HCT116 (cell line): ENCODE results near the gene IDUA. TPM values are rescaled to one million over a fixed set of nuclear protein-coding genes. Genes with fewer than 3 reads are reported as not detected.

Source experiments
- ATAC-seq: fragments of 200-7000 bp; cut with Tn5 transposase; 2 replicates; pipeline ENCODE4 v1.9.1; 2020; ENCODE audit warnings: mild to moderate bottlenecking, moderate library complexity
- BruUV-seq: library from RNA; stranded (reverse); fragments of 400-500 nt; replicated peaks from 2 replicates; lab custom pipeline; 2021; lab: Mats Ljungman, UMichigan
- CTCF ChIA-PET: fragments of 300-600 bp; sonication (Branson Sonifier 250); formaldehyde crosslinking; loops from one replicate; lab custom pipeline; 2021; ENCODE audit warnings: antibody characterized with exemption; lab: Charles Lee
- POLR2A ChIA-PET: fragments of 300-600, 350-600 bp; sonication (Branson Sonifier 250); formaldehyde crosslinking; loops from one replicate; lab custom pipeline; 2021; ENCODE audit warnings: antibody characterized with exemption; lab: Charles Lee
- RAD21 ChIA-PET, 2 experiments: fragments of 300-600 bp; sonication (Branson Sonifier 250); formaldehyde crosslinking; loops; one replicate each; lab custom pipeline; 2023; ENCODE audit warnings: low total read pairs in 2 of 2; ENCODE audit not compliant: uncharacterized antibody in 2 of 2, unreplicated experiment in 2 of 2, low non-redundant PET in 1 of 2; lab: Charles Lee
- DNase-seq: peaks from one replicate; pipeline ENCODE4 v3.0.0-alpha.2; 2010; ENCODE audit warnings: low read depth, low spot score
- H2AFZ ChIP-seq: fragments of 200-600 bp; shearing (Covaris generic), sonication (generic); 2 replicates; pipeline ENCODE4 v1.6.1; 2017; ENCODE audit warnings: low read depth, mixed run types, mixed read lengths, antibody characterized with exemption, low read length; ENCODE audit not compliant: poor library complexity, severe bottlenecking
- H3K27ac ChIP-seq: 2 replicates; pipeline ENCODE4 v1.5.1; 2012; ENCODE audit warnings: low read depth, low read length
- H3K27me3 ChIP-seq: fragments of 200-600 bp; sonication (generic); 2 replicates; pipeline ENCODE4 v1.6.1; 2016; ENCODE audit warnings: mixed run types, low read length, mixed read lengths; ENCODE audit not compliant: insufficient read depth
- H3K36me3 ChIP-seq, 2 experiments: fragments of 200-500 bp in 1 of 2; fragments of 200-600 bp in 1 of 2; sonication (Bioruptor generic) in 1 of 2; sonication (generic) in 1 of 2; 2 replicates each; pipeline versions ENCODE4 v1.5.1 to v1.6.1; 2014 to 2016; ENCODE audit warnings: low read length in 2 of 2, inconsistent platforms in 1 of 2, mixed read lengths in 1 of 2, mixed run types in 1 of 2; ENCODE audit not compliant: insufficient read depth in 2 of 2, control insufficient read depth in 1 of 2
- H3K4me1 ChIP-seq, 2 experiments: fragments of 200-600 bp in 1 of 2; sonication (generic) in 1 of 2; 2 replicates each; pipeline versions ENCODE4 v1.5.1 to v1.6.1; 2012 to 2017; ENCODE audit warnings: low read length in 2 of 2, inconsistent platforms in 1 of 2, mild to moderate bottlenecking in 1 of 2, mixed read lengths in 1 of 2, mixed run types in 1 of 2, moderate library complexity in 1 of 2; ENCODE audit not compliant: insufficient read depth in 2 of 2, control insufficient read depth in 1 of 2
- H3K4me2 ChIP-seq: fragments of 200-600 bp; sonication (generic); 2 replicates; pipeline ENCODE4 v1.6.1; 2017; ENCODE audit warnings: mixed run types, low read length, mixed read lengths
- H3K4me3 ChIP-seq, 2 experiments: fragments of 200-600 bp in 1 of 2; sonication (generic) in 1 of 2; replicated peaks in 1 of 2; 2 replicates each; pipeline ENCODE4 v1.5.1; 2011 to 2016; ENCODE audit warnings: low read length in 2 of 2, control low read depth in 1 of 2, low read depth in 1 of 2, mild to moderate bottlenecking in 1 of 2, mixed read lengths in 1 of 2, mixed run types in 1 of 2
- H3K79me2 ChIP-seq: fragments of 200-600 bp; sonication (generic); 2 replicates; pipeline ENCODE4 v1.6.1; 2017; ENCODE audit warnings: mild to moderate bottlenecking, mixed run types, low read length, moderate library complexity, mixed read lengths; ENCODE audit not compliant: insufficient read depth
- H3K9ac ChIP-seq: fragments of 200-600 bp; sonication (generic); 2 replicates; pipeline ENCODE4 v1.6.1; 2016; ENCODE audit warnings: low read length, mixed read lengths
- H3K9me2 ChIP-seq: fragments of 200-600 bp; sonication (generic), shearing (Covaris generic); 2 replicates; pipeline ENCODE4 v1.6.1; 2017; ENCODE audit warnings: mixed run types, mild to moderate bottlenecking, moderate library complexity; ENCODE audit not compliant: insufficient read depth
- H3K9me3 ChIP-seq, 2 experiments: fragments of 200-500 bp in 1 of 2; fragments of 200-600 bp in 1 of 2; sonication (Bioruptor generic) in 1 of 2; sonication (generic) in 1 of 2; 2 replicates each; pipeline ENCODE4 v1.6.1; 2014 to 2017; ENCODE audit warnings: low read length in 2 of 2, mixed read lengths in 2 of 2, inconsistent platforms in 1 of 2, low read depth in 1 of 2, mild to moderate bottlenecking in 1 of 2, mixed run types in 1 of 2, moderate library complexity in 1 of 2; ENCODE audit not compliant: control insufficient read depth in 1 of 2, insufficient read depth in 1 of 2
- H4K20me1 ChIP-seq: fragments of 200-600 bp; sonication (generic), shearing (Covaris generic); 2 replicates; pipeline ENCODE4 v1.6.1; 2017; ENCODE audit warnings: mixed run types, mild to moderate bottlenecking, moderate library complexity; ENCODE audit not compliant: insufficient read depth
- ATF3 ChIP-seq: IDR thresholded peaks from 2 replicates; pipeline ENCODE4 v1.6.1; 2012
- CBX3 ChIP-seq: IDR thresholded peaks from 2 replicates; pipeline ENCODE4 v1.6.1; 2012; ENCODE audit warnings: low read depth
- CEBPB ChIP-seq: IDR thresholded peaks from 2 replicates; pipeline ENCODE4 v1.6.1; 2012; ENCODE audit warnings: low read depth
- EGR1 ChIP-seq: IDR thresholded peaks from 2 replicates; pipeline ENCODE4 v1.6.1; 2012; ENCODE audit warnings: low read depth
- EZH2 ChIP-seq: fragments of 200-600 bp; sonication (generic); IDR thresholded peaks from 2 replicates; pipeline ENCODE4 v1.6.1; 2017; ENCODE audit warnings: antibody characterized with exemption, mixed run types
- JUND ChIP-seq: IDR thresholded peaks from 2 replicates; pipeline ENCODE4 v1.6.1; 2012
- RAD21 ChIP-seq: IDR thresholded peaks from 2 replicates; pipeline ENCODE4 v1.6.1; 2012; ENCODE audit warnings: low read depth, mild to moderate bottlenecking
- REST ChIP-seq: IDR thresholded peaks from 2 replicates; pipeline ENCODE4 v1.6.1; 2012; ENCODE audit warnings: low read depth
- SIN3A ChIP-seq: IDR thresholded peaks from 2 replicates; pipeline ENCODE4 v1.6.1; 2012; ENCODE audit warnings: low read depth
- SP1 ChIP-seq: IDR thresholded peaks from 2 replicates; pipeline ENCODE4 v1.6.1; 2012; ENCODE audit warnings: low read depth
- TCF7L2 ChIP-seq: IDR thresholded peaks from 2 replicates; pipeline ENCODE4 v1.7.0; 2011; ENCODE audit warnings: borderline replicate concordance, inconsistent platforms; ENCODE audit not compliant: insufficient read depth, insufficient read length; ENCODE audit errors: extremely low read depth
- YY1 ChIP-seq: IDR thresholded peaks from 2 replicates; pipeline ENCODE4 v1.6.1; 2011; ENCODE audit warnings: low read length, low read depth, moderate library complexity, mild to moderate bottlenecking; ENCODE audit not compliant: insufficient replicate concordance; ENCODE audit errors: extremely low read depth
- ZBTB33 ChIP-seq: IDR thresholded peaks from 2 replicates; pipeline ENCODE4 v1.6.1; 2011; ENCODE audit warnings: mild to moderate bottlenecking, low read length, moderate library complexity; ENCODE audit not compliant: insufficient replicate concordance; ENCODE audit errors: extremely low read depth
- intact Hi-C: fragments of 100-400 bp; cut with micrococcal nuclease; formaldehyde crosslinking; loops from 2 replicates; pipeline ENCODE4 v1.10.0; 2022
- total RNA-seq: library from RNA; stranded (reverse); gene quantifications from one replicate; pipeline ENCODE4 v1.2.1, GENCODE V29; 2021; ENCODE audit not compliant: unreplicated experiment

The IDUA gene
- total RNA-seq, 1 experiment from 2014 or later: 28.2 TPM

- no TSS peak for BruUV-seq
- CTCF ChIA-PET: no interaction called here
- intact Hi-C loops: no loop called here
Observed at GRCh38 chr4:951594-952468, 35.0 kb upstream of the IDUA start.

More at GRCh38 chr4:951594-952468, 35.0 kb upstream of the IDUA start:
- Histone ChIP-seq H3K27ac (no peak overlapping the region), H3K9ac (no peak overlapping the region), H3K36me3 (no peaks in the 10 kb centered on the region), H3K79me2 (no peaks in the 10 kb centered on the region), H3K9me3 (no peaks in the 10 kb centered on the region), H3K4me2 (no peak overlapping the region), H3K4me1 (no peaks in the 10 kb centered on the region), H3K4me3 (no peak overlapping the region), H3K27me3 (no peaks in the 10 kb centered on the region)
- no peak for TF ChIP-seq SIN3A
- TF ChIP-seq SP1: no peak
- TF ChIP-seq TCF7L2: no peak
- TF ChIP-seq JUND: no peak
- no peak for TF ChIP-seq EZH2
- no peak for TF ChIP-seq CBX3
- no peak for TF ChIP-seq REST
- no peak for TF ChIP-seq RAD21
- TF ChIP-seq YY1: no peak
- TF ChIP-seq CEBPB: no peak
- no peak for TF ChIP-seq ZBTB33
- TF ChIP-seq EGR1: no peak
- no peak for TF ChIP-seq ATF3
- TF ChIP-seq, all 23 proteins: peak for 0
- Histone ChIP-seq H4K20me1 (no peaks in the 10 kb centered on the region), H3K9me2 (no peaks in the 10 kb centered on the region), H2AFZ (no peak overlapping the region)
- POLR2A ChIA-PET: no interaction called here
- DNase-seq: no peak
- RAD21 ChIA-PET: no interaction called here
- no peak for ATAC-seq
